Activated T-cell treated with anti-CD3 and anti-CD28 coated beads, Interleukin-2, amount 50 U/mL, for 48 hours (primary cell): ENCODE results near the gene KDM5B.
A peak's percentile ranks its signal among the peaks of the same experiment; 100 is the strongest.
"Not testable (repeated sequence)": the region's sequence is repeated elsewhere in the genome, so short reads cannot be mapped to it uniquely, and the experiment has no call there.

Experiments
- DNase-seq, 2 experiments: peaks; one replicate each; pipeline ENCODE4 v3.0.0-alpha.2; 2020

The KDM5B gene

GRCh38 chr1:202807926-202808757, at the start of gene KDM5B:
KDM5B (minus strand) TSS chr1:202808421; CDS start chr1:202808305, 116 bp downstream.
- DNase-seq = peak; percentile 78 to 82

- no peak for DNase-seq
Observed at GRCh38 chr1:202857136-202857610, 49.0 kb upstream of the KDM5B start.

- no peak for DNase-seq
Observed at GRCh38 chr1:202856014-202856413, 47.8 kb upstream of the KDM5B start.

- DNase-seq = no peak
Observed at GRCh38 chr1:202854787-202855186, 46.6 kb upstream of the KDM5B start.

GRCh38 chr1:202852163-202852904, 44.1 kb upstream of the KDM5B start:
- DNase-seq = peak; percentile 58 to 62

GRCh38 chr1:202850593-202851362, 42.6 kb upstream of the KDM5B start:
- no peak for DNase-seq

- no peak for DNase-seq
Observed at GRCh38 chr1:202848191-202848542, 39.9 kb upstream of the KDM5B start.

GRCh38 chr1:202844935-202845334, 36.7 kb upstream of the KDM5B start:
- DNase-seq = no peak

- DNase-seq = no peak
Observed at GRCh38 chr1:202844259-202844658, 36.0 kb upstream of the KDM5B start.

- no peak for DNase-seq
Observed at GRCh38 chr1:202843081-202843480, 34.9 kb upstream of the KDM5B start.

GRCh38 chr1:202837746-202838262, 29.6 kb upstream of the KDM5B start:
- DNase-seq = no peak

GRCh38 chr1:202836623-202837403, 28.6 kb upstream of the KDM5B start:
- DNase-seq = no peak

GRCh38 chr1:202835548-202836072, 27.4 kb upstream of the KDM5B start:
- DNase-seq = peak in 1 of 2 experiments; percentile 42

GRCh38 chr1:202834771-202835547, 26.7 kb upstream of the KDM5B start:
- DNase-seq = peak; percentile 35 to 60

- DNase-seq = no peak
Observed at GRCh38 chr1:202831906-202832305, 23.7 kb upstream of the KDM5B start.

- DNase-seq = not testable (repeated sequence)
Observed at GRCh38 chr1:202829223-202829622, 21.0 kb upstream of the KDM5B start.

GRCh38 chr1:202825748-202826147, 17.5 kb upstream of the KDM5B start:
- DNase-seq = no peak

- DNase-seq = no peak
Observed at GRCh38 chr1:202821467-202821866, 13.2 kb upstream of the KDM5B start.

- DNase-seq = no peak
Observed at GRCh38 chr1:202818819-202819218, 10.6 kb upstream of the KDM5B start.

GRCh38 chr1:202815120-202815519, 6.9 kb upstream of the KDM5B start:
- no peak for DNase-seq
